ENCODE measurements around the gene MPZL2. TPM values are rescaled to one million over a fixed set of nuclear protein-coding genes. Genes with fewer than 3 reads are reported as not detected.
A peak's percentile ranks its signal among the peaks of the same experiment; 100 is the strongest.

Gene MPZL2
- total and polyA plus RNA-seq, 10 of the 15 experiments (the other 5 are each of a cell fraction or from before 2014, with no cell fraction given): 0.81 to 4.8 (median 3.1) TPM

GRCh38 chr11:118238929-118239328 lies 25.2 kb downstream of the MPZL2 start:
- Histone ChIP-seq H3K79me2 (ENCODE audit: control insufficient read depth, insufficient read depth, low read length) (no peaks in the 10 kb centered on the region), H3K27me3 (replicated peaks in 1 of 2; ENCODE audit: control insufficient read depth in 2 of 2, insufficient read depth in 2 of 2, low read length in 1 of 2) (no peaks in the 10 kb centered on the region), H3K36me3 (ENCODE audit: control insufficient read depth in 2 of 2, insufficient read depth in 2 of 2, low read length in 1 of 2) (no peaks in the 10 kb centered on the region), H3K4me3 (no peak overlapping the region), H4K20me1 (ENCODE audit: control insufficient read depth, insufficient read depth) (no peaks in the 10 kb centered on the region), H3K9ac (ENCODE audit: control insufficient read depth, insufficient read depth, low read length) (no peak overlapping the region), H3K9me3 (replicated peaks; ENCODE audit: control insufficient read depth, insufficient read depth, low read length) (no peaks in the 10 kb centered on the region), H3K4me1 (ENCODE audit: control insufficient read depth, insufficient read depth, low read length) (peaks cover 12% of the 10 kb centered on the region), H3K27ac (ENCODE audit: control insufficient read depth, insufficient read depth) (no peak overlapping the region), H3K4me2 (ENCODE audit: control insufficient read depth, insufficient read depth) (no peak overlapping the region), H2AFZ (ENCODE audit: control insufficient read depth, low read depth, low read length) (no peak overlapping the region)
- ChIA-PET RAD21 (ENCODE audit: unreplicated experiment) (interaction anchor here (1.1 to 4.6 kb wide), 4 partner anchors 12 to 41 kb away, joined by 3 to 23 read pairs (median 6); partner anchors contain the start of gene JAML), POLR2A (interaction anchor here (0.6 to 1.4 kb wide), 4 partner anchors 13 to 99 kb away, joined by 3 to 4 read pairs (median 4); partner anchors contain the start of gene MPZL3), CTCF (interaction anchor here (0.9 to 2.3 kb wide), 8 partner anchors 12 to 140 kb away, joined by 3 to 15 read pairs (median 5); partner anchors contain the start of gene MPZL3), SMC1A (ENCODE audit: uncharacterized antibody, unreplicated experiment) (interaction anchor here (0.6 to 4.8 kb wide), 10 partner anchors 10 to 120 kb away, joined by 3 to 54 read pairs (median 5); partner anchors contain the start of genes JAML and UBE4A)
- WGBS (ENCODE audit: insufficient coverage, insufficient replicate concordance, low lambda C conversion rate, missing lambda C conversion rate): 36% methylated on average over 1 of the region's 1 CpG
- intact Hi-C loops (cut with micrococcal nuclease; ENCODE audit: unreplicated experiment) (no loop called here), in situ Hi-C loops (cut with MboI) (no loop called here)
- DNase-seq (ENCODE audit: low read depth, low spot score) (no peak), ATAC-seq (peak; percentile 10; the same call in 2 of the 3 replicates), FAIRE-seq (no peak)
- BruUV-seq (replicated peaks): no TSS peak
- TF ChIP-seq NFYB (IDR thresholded peaks at IDR 0.05; ENCODE audit: insufficient read depth, low read depth, low read length) (0 out of 2 replicates have a peak, but pooled peaks have one; percentile 21), NFYA (IDR thresholded peaks at IDR 0.05; ENCODE audit: borderline replicate concordance, low read depth, low read length) (no peak), FOXK2 (IDR thresholded peaks at IDR 0.05) (no peak), SUPT20H (IDR thresholded peaks at IDR 0.05; ENCODE audit: borderline replicate concordance, control insufficient read depth, low read depth, low read length) (no peak), SRF (IDR thresholded peaks at IDR 0.05; ENCODE audit: low read depth in 2 of 2, low read length in 2 of 2) (peak in 1 of 2 experiments; percentile 73; a peak in 2 of 4 replicates), ASH2L (IDR thresholded peaks at IDR 0.05; ENCODE audit: borderline replicate concordance, low read depth) (no peak), TBL1XR1 (IDR thresholded peaks at IDR 0.05; ENCODE audit: low read depth, low read length) (no peak), JUNB (IDR thresholded peaks at IDR 0.05) (no peak), MXI1 (IDR thresholded peaks at IDR 0.05; ENCODE audit: low read depth, low read length) (no peak), ESRRA (IDR thresholded peaks at IDR 0.05; ENCODE audit: low read length) (no peak), TCF3 (IDR thresholded peaks at IDR 0.05; ENCODE audit: borderline replicate concordance, insufficient read depth, low read depth, low read length) (no peak), MYB (IDR thresholded peaks at IDR 0.05; ENCODE audit: borderline replicate concordance, low read depth, low read length) (no peak), ZBTB40 (IDR thresholded peaks at IDR 0.05; ENCODE audit: borderline replicate concordance) (no peak), E2F8 (IDR thresholded peaks at IDR 0.05; ENCODE audit: low read depth, partially characterized antibody) (no peak), BMI1 (IDR thresholded peaks at IDR 0.05; ENCODE audit: borderline replicate concordance) (no peak)

Data from GM12878 (cell line).